Measurements from ENCODE around the gene NPY5R. TPM values are rescaled to one million over a fixed set of nuclear protein-coding genes. Genes with fewer than 3 reads are reported as not detected.

NPY5R gene
- total RNA-seq, 1 experiment from 2014 or later = not detected

- Histone ChIP-seq H3K36me3 (ENCODE audit: control insufficient read depth, insufficient read depth, low read length) (no peaks in the 10 kb centered on the region), H3K9me3 (ENCODE audit: control insufficient read depth, insufficient read depth, low read depth, low read length) (no peaks in the 10 kb centered on the region), H3K27me3 (ENCODE audit: control insufficient read depth, insufficient read depth, low read length) (no peaks in the 10 kb centered on the region), H3K4me1 (ENCODE audit: control insufficient read depth, insufficient read depth, low read length) (no peaks in the 10 kb centered on the region), H3K4me3 (ENCODE audit: low read depth in 2 of 2, low read length in 2 of 2) (no peak overlapping the region), H3K27ac (ENCODE audit: low read length) (no peak overlapping the region)
- ATAC-seq (no peak), DNase-seq (ENCODE audit: low read depth, low spot score) (no peak)
- TF ChIP-seq TCF7L2 (IDR thresholded peaks at IDR 0.05; ENCODE audit: low read depth, low read length) (no peak), SIN3A (IDR thresholded peaks at IDR 0.05; ENCODE audit: borderline replicate concordance, insufficient read depth, low read depth, low read length) (no peak), POLR2AphosphoS5 (IDR thresholded peaks at IDR 0.05; ENCODE audit: low read depth, low read length) (no peak), REST (IDR thresholded peaks at IDR 0.05; ENCODE audit: insufficient read depth in 1 of 2, low read depth in 2 of 2, low read length in 1 of 2) (no peak)
- TF ChIP-seq, protein P1, sequence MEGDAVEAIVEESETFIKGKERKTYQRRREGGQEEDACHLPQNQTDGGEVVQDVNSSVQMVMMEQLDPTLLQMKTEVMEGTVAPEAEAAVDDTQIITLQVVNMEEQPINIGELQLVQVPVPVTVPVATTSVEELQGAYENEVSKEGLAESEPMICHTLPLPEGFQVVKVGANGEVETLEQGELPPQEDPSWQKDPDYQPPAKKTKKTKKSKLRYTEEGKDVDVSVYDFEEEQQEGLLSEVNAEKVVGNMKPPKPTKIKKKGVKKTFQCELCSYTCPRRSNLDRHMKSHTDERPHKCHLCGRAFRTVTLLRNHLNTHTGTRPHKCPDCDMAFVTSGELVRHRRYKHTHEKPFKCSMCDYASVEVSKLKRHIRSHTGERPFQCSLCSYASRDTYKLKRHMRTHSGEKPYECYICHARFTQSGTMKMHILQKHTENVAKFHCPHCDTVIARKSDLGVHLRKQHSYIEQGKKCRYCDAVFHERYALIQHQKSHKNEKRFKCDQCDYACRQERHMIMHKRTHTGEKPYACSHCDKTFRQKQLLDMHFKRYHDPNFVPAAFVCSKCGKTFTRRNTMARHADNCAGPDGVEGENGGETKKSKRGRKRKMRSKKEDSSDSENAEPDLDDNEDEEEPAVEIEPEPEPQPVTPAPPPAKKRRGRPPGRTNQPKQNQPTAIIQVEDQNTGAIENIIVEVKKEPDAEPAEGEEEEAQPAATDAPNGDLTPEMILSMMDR (IDR thresholded peaks at IDR 0.05) = no peak
- in situ Hi-C loops (cut with HindIII; ENCODE audit: low pct_unique_long_range_greater_than_20kb, low sequenced_read_pairs) = no loop called here
- intact Hi-C loops (cut with micrococcal nuclease; ENCODE audit: unreplicated experiment) = no loop called here
- POLR2A ChIA-PET = no interaction called here
- CTCF ChIA-PET = no interaction called here
- no TSS peak for BruUV-seq (replicated peaks)
Measured at GRCh38 chr4:163356104-163356503, 12.4 kb downstream of the NPY5R start.

GRCh38 chr4:163367651-163368050 is 24.0 kb downstream of the NPY5R start:
- in situ Hi-C loops (cut with HindIII; ENCODE audit: low pct_unique_long_range_greater_than_20kb, low sequenced_read_pairs) = no loop called here

More at GRCh38 chr4:163367651-163368050, 24.0 kb downstream of the NPY5R start:
- H3K9me3 ChIP-seq (ENCODE audit: control insufficient read depth, insufficient read depth, low read depth, low read length) = no peaks in the 10 kb centered on the region
- no peaks in the 10 kb centered on the region for H3K36me3 ChIP-seq (ENCODE audit: control insufficient read depth, insufficient read depth, low read length)
- CTCF ChIA-PET = no interaction called here
- no peaks in the 10 kb centered on the region for H3K27me3 ChIP-seq (ENCODE audit: control insufficient read depth, insufficient read depth, low read length)
- TF ChIP-seq SIN3A (IDR thresholded peaks at IDR 0.05; ENCODE audit: borderline replicate concordance, insufficient read depth, low read depth, low read length) = no peak
- TF ChIP-seq TCF7L2 (IDR thresholded peaks at IDR 0.05; ENCODE audit: low read depth, low read length) = no peak
- no peak for TF ChIP-seq REST (IDR thresholded peaks at IDR 0.05; ENCODE audit: insufficient read depth in 1 of 2, low read depth in 2 of 2, low read length in 1 of 2)
- no peak for TF ChIP-seq POLR2AphosphoS5 (IDR thresholded peaks at IDR 0.05; ENCODE audit: low read depth, low read length)
- TF ChIP-seq, protein P1 (IDR thresholded peaks at IDR 0.05) = no peak
- BruUV-seq (replicated peaks) = no TSS peak
- ATAC-seq = no peak
- no peaks in the 10 kb centered on the region for H3K4me1 ChIP-seq (ENCODE audit: control insufficient read depth, insufficient read depth, low read length)
- no peak overlapping the region for H3K4me3 ChIP-seq (ENCODE audit: low read depth in 2 of 2, low read length in 2 of 2)
- intact Hi-C loops (cut with micrococcal nuclease; ENCODE audit: unreplicated experiment) = no loop called here
- POLR2A ChIA-PET = no interaction called here
- no peak for DNase-seq (ENCODE audit: low read depth, low spot score)
- no peak overlapping the region for H3K27ac ChIP-seq (ENCODE audit: low read length)

All from Panc1 (cell line).